ENCODE data around the gene SIGLEC11.
"Not testable (repeated sequence)": the region's sequence is repeated elsewhere in the genome, so short reads cannot be mapped to it uniquely, and the experiment has no call there.

The SIGLEC11 gene

GRCh38 chr19:49951806-49952478, 9.0 kb downstream of the SIGLEC11 start:
- no peak for DNase-seq (ENCODE audit: low read depth, low spot score)

GRCh38 chr19:49950956-49951526, 9.9 kb downstream of the SIGLEC11 start:
- no peak for DNase-seq (ENCODE audit: low read depth, low spot score)

- DNase-seq (ENCODE audit: low read depth, low spot score) = no peak
Measured at GRCh38 chr19:49950590-49950948, 10.4 kb downstream of the SIGLEC11 start.

GRCh38 chr19:49949742-49950589, 11.0 kb downstream of the SIGLEC11 start:
- no peak for DNase-seq (ENCODE audit: low read depth, low spot score)

GRCh38 chr19:49946415-49946814, 14.6 kb downstream of the SIGLEC11 start:
- DNase-seq (ENCODE audit: low read depth, low spot score) = no peak

GRCh38 chr19:49944567-49944966, 16.4 kb downstream of the SIGLEC11 start:
- not testable (repeated sequence) for DNase-seq (ENCODE audit: low read depth, low spot score)

GRCh38 chr19:49940482-49940791, 20.5 kb downstream of the SIGLEC11 start:
- DNase-seq (ENCODE audit: low read depth, low spot score) = no peak

- DNase-seq (ENCODE audit: low read depth, low spot score) = no peak
Measured at GRCh38 chr19:49939721-49940481, 21.1 kb downstream of the SIGLEC11 start.

GRCh38 chr19:49938662-49939061, 22.3 kb downstream of the SIGLEC11 start:
- DNase-seq (ENCODE audit: low read depth, low spot score) = no peak

- DNase-seq (ENCODE audit: low read depth, low spot score) = no peak
Measured at GRCh38 chr19:49937750-49938381, 23.1 kb downstream of the SIGLEC11 start.

GRCh38 chr19:49936549-49936948, 24.4 kb downstream of the SIGLEC11 start:
- no peak for DNase-seq (ENCODE audit: low read depth, low spot score)

GRCh38 chr19:49933643-49934042, 27.3 kb downstream of the SIGLEC11 start:
- no peak for DNase-seq (ENCODE audit: low read depth, low spot score)

- no peak for DNase-seq (ENCODE audit: low read depth, low spot score)
Measured at GRCh38 chr19:49932731-49933131, 28.2 kb downstream of the SIGLEC11 start.

- no peak for DNase-seq (ENCODE audit: low read depth, low spot score)
Measured at GRCh38 chr19:49932041-49932451, 28.9 kb downstream of the SIGLEC11 start.

- no peak for DNase-seq (ENCODE audit: low read depth, low spot score)
Measured at GRCh38 chr19:49931293-49932040, 29.5 kb downstream of the SIGLEC11 start.

- no peak for DNase-seq (ENCODE audit: low read depth, low spot score)
Measured at GRCh38 chr19:49930483-49931011, 30.4 kb downstream of the SIGLEC11 start.

GRCh38 chr19:49929611-49930482, 31.1 kb downstream of the SIGLEC11 start:
- peak; percentile 75 for DNase-seq (ENCODE audit: low read depth, low spot score)

- no peak for DNase-seq (ENCODE audit: low read depth, low spot score)
Measured at GRCh38 chr19:49929121-49929610, 31.8 kb downstream of the SIGLEC11 start, which contains the start of the genes ATF5 and NUP62. Gene ATF5 (plus strand): TSS chr19:49929205. CDS start chr19:49930851, 1,646 bp downstream. Gene NUP62 (minus strand): TSS chr19:49929504. CDS start chr19:49909807, 19,697 bp downstream.
